Loucy (cell line): ENCODE measurements around the gene NUP85.

Source experiments
- H2AFZ ChIP-seq: fragments of 200-600 bp; sonication (generic); 2 replicates; pipeline ENCODE4 v1.6.0; 2016; ENCODE audit warnings: antibody characterized with exemption, mild to moderate bottlenecking, low read length, moderate library complexity
- H3F3A ChIP-seq: fragments of 200-600 bp; 2 replicates; pipeline ENCODE4 v1.6.0; 2016; ENCODE audit warnings: antibody characterized with exemption, low read depth, mild to moderate bottlenecking
- H3K27me3 ChIP-seq: fragments of 200-600 bp; sonication (generic); 2 replicates; pipeline ENCODE4 v1.6.1; 2014; ENCODE audit warnings: low read length, mild to moderate bottlenecking; ENCODE audit not compliant: insufficient read depth, poor library complexity, severe bottlenecking
- H3K36me3 ChIP-seq: fragments of 200-600 bp; sonication (generic); 2 replicates; pipeline ENCODE4 v1.6.1; 2016; ENCODE audit warnings: low read length; ENCODE audit not compliant: insufficient read depth
- H3K4me1 ChIP-seq: fragments of 200-600 bp; sonication (generic); 2 replicates; pipeline ENCODE4 v1.5.1; 2014; ENCODE audit warnings: low read length, mild to moderate bottlenecking; ENCODE audit not compliant: insufficient read depth, poor library complexity, severe bottlenecking
- H3K4me2 ChIP-seq: fragments of 200-600 bp; sonication (generic); 2 replicates; pipeline ENCODE4 v1.6.0; 2014; ENCODE audit warnings: antibody characterized with exemption, low read length, low read depth, mild to moderate bottlenecking; ENCODE audit not compliant: poor library complexity, severe bottlenecking
- H3K4me3 ChIP-seq: fragments of 200-600 bp; sonication (generic); 2 replicates; pipeline ENCODE4 v1.5.1; 2014; ENCODE audit warnings: low read length, mild to moderate bottlenecking, mixed read lengths; ENCODE audit not compliant: poor library complexity, severe bottlenecking
- H3K79me2 ChIP-seq: fragments of 200-600 bp; sonication (generic); 2 replicates; pipeline ENCODE4 v1.6.1; 2014; ENCODE audit warnings: low read length; ENCODE audit not compliant: insufficient read depth
- H3K9ac ChIP-seq: fragments of 200-600 bp; sonication (generic); 2 replicates; pipeline ENCODE4 v1.6.0; 2014; ENCODE audit warnings: mild to moderate bottlenecking, low read depth, low read length, moderate library complexity; ENCODE audit not compliant: poor library complexity, severe bottlenecking
- H3K9me2 ChIP-seq: fragments of 200-600 bp; sonication (generic); replicated peaks from 2 replicates; pipeline ENCODE4 v1.6.1; 2016; ENCODE audit warnings: low read depth, low read length, mixed read lengths
- H3K9me3 ChIP-seq: fragments of 200-600 bp; sonication (generic); 2 replicates; pipeline ENCODE4 v1.6.1; 2014; ENCODE audit warnings: mild to moderate bottlenecking, antibody characterized with exemption, low read length, low read depth; ENCODE audit not compliant: insufficient read depth
- H4K20me1 ChIP-seq: fragments of 200-600 bp; sonication (generic); 2 replicates; pipeline ENCODE4 v1.6.0; 2014; ENCODE audit warnings: antibody characterized with exemption, low read length, mild to moderate bottlenecking; ENCODE audit not compliant: insufficient read depth, poor library complexity, severe bottlenecking
- EZH2phosphoT487 ChIP-seq: fragments of 200-600 bp; IDR thresholded peaks from 2 replicates; pipeline ENCODE4 v1.6.1; 2018; ENCODE audit warnings: antibody characterized with exemption, mild to moderate bottlenecking, moderate library complexity, borderline replicate concordance
- TF ChIP-seq, protein P1 (sequence below): fragments of 200-600 bp; sonication (generic); conservative IDR thresholded peaks from 2 replicates; pipeline ENCODE4 v1.5.1; 2014; ENCODE audit warnings: mild to moderate bottlenecking, antibody characterized with exemption, low read length

The NUP85 gene

DNA sequence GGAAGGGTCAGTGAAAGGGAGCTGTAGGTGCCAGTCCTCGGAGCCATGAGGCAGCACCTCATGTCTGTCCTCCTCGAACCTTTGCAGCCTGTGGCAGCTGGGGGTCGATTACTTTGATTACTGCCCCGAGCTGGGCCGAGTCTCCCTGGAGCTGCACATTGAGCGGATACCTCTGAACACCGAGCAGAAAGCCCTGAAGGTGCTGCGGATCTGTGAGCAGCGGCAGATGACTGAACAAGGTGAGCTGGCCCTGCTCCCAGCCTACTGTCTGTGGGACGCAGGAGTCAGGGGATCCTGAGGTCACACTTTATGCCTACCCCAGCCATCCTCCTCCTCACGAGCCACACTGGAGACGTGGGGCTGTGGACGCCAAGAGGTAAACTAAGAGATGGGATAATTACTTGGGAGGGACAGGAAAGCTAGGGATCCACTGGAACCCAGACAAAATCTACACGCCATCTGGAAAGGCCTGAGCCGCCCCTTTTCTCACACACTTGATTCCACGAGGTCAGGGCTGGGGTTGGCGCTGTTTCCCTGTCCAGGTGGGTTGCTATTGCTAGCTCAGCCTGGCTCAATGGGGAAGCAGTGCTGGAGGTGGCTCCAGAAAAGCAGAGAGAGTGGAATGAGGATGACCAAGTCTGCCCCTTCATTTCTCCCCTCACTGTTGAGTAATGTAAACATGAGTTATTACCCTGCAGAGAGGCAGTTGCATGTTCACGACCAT lies 26.4 kb downstream of the NUP85 start:
- Histone ChIP-seq H4K20me1 (no peaks in the 10 kb centered on the region), H3K36me3 (peaks cover 75% of the 10 kb centered on the region; the same call in 1 of the 2 replicates), H3K4me1 (no peaks in the 10 kb centered on the region), H3K79me2 (no peaks in the 10 kb centered on the region), H3K9ac (no peak overlapping the region), H3K4me3 (no peak overlapping the region), H3K9me2 (no peaks in the 10 kb centered on the region), H3F3A (no peaks in the 10 kb centered on the region), H3K9me3 (no peaks in the 10 kb centered on the region), H2AFZ (no peak overlapping the region), H3K27me3 (no peaks in the 10 kb centered on the region), H3K4me2 (no peak overlapping the region)
- TF ChIP-seq, protein P1, sequence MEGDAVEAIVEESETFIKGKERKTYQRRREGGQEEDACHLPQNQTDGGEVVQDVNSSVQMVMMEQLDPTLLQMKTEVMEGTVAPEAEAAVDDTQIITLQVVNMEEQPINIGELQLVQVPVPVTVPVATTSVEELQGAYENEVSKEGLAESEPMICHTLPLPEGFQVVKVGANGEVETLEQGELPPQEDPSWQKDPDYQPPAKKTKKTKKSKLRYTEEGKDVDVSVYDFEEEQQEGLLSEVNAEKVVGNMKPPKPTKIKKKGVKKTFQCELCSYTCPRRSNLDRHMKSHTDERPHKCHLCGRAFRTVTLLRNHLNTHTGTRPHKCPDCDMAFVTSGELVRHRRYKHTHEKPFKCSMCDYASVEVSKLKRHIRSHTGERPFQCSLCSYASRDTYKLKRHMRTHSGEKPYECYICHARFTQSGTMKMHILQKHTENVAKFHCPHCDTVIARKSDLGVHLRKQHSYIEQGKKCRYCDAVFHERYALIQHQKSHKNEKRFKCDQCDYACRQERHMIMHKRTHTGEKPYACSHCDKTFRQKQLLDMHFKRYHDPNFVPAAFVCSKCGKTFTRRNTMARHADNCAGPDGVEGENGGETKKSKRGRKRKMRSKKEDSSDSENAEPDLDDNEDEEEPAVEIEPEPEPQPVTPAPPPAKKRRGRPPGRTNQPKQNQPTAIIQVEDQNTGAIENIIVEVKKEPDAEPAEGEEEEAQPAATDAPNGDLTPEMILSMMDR, result no peak
- TF ChIP-seq EZH2phosphoT487, result no peak

DNA sequence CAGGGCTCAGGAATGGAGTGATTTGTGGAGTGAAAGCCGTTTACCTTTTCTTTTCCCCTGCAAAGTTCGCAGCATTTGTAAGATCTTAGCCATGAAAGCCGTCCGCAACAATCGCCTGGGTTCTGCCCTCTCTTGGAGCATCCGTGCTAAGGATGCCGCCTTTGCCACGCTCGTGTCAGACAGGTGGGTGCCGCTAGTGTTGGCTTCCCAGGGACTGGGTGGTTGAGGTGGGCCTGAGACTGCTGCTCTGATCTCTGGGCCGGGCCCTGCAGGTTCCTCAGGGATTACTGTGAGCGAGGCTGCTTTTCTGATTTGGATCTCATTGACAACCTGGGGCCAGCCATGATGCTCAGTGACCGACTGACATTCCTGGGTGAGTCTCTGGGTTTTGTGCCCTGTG lies 27.3 kb downstream of the NUP85 start:
- Histone ChIP-seq H3K4me1 (no peaks in the 10 kb centered on the region), H3K9me3 (no peaks in the 10 kb centered on the region), H3K36me3 (peaks cover 75% of the 10 kb centered on the region; the same call in 1 of the 2 replicates), H3K27me3 (no peaks in the 10 kb centered on the region), H3K9ac (no peak overlapping the region), H3K9me2 (no peaks in the 10 kb centered on the region), H4K20me1 (no peaks in the 10 kb centered on the region), H3K79me2 (no peaks in the 10 kb centered on the region), H3K4me3 (no peak overlapping the region), H3K4me2 (no peak overlapping the region), H2AFZ (no peak overlapping the region), H3F3A (no peaks in the 10 kb centered on the region)
- no peak for TF ChIP-seq EZH2phosphoT487
- TF ChIP-seq, protein P1, result no peak

DNA sequence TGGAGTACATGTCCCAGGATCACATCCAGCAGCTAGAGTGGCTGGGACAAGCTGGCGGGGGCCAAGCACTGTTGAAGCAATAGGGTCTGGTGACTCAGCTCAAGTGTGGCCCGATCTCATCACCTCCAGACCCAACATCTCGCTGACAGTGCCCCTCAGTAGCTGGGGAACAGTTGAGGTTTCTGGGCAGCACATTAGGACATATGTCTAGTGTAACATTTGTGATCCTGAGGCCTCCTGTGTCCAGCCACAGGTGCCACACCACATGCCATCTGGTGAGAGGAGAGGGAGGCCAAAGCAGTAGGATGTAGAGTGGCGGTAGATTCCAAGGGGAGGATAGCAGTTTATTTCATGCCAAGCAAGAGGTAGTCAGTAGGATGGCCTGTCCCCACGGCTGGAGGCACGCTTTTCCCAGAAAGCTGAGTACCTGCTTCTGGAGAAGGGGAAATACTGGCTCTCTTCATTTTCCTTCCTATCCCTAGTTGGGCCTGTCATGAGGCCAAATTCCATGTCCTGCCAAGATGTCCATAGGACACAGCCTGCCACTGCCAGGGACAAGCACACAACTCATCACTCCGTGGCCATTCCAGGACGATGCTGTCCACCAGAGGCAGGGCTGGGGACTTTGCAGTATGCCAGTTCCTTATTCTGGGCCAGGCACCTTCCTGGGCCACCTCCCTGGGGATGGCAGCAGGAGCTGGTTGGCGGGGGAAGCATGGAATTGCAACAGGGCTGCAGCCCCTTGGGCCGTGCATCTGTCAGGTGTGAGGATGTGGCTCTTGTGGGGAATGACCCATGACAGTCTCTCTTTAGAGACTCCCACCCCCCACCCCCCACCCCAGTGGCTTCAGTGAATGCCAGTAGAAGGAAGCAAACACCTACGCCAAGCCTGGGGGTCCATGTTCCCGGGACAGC lies 31.9 kb downstream of the NUP85 start:
- no peak overlapping the region for H3K9ac ChIP-seq
- H3F3A ChIP-seq, result no peaks in the 10 kb centered on the region
- H3K36me3 ChIP-seq, result peaks cover 80% of the 10 kb centered on the region; the same call in 1 of the 2 replicates
- H3K4me1 ChIP-seq, result no peaks in the 10 kb centered on the region
- H3K9me3 ChIP-seq, result no peaks in the 10 kb centered on the region
- H3K27me3 ChIP-seq, result no peaks in the 10 kb centered on the region
- no peak overlapping the region for H3K4me2 ChIP-seq
- TF ChIP-seq, protein P1, result no peak
- no peak for TF ChIP-seq EZH2phosphoT487
- H2AFZ ChIP-seq, result no peak overlapping the region
- H3K9me2 ChIP-seq, result no peaks in the 10 kb centered on the region
- H3K79me2 ChIP-seq, result no peaks in the 10 kb centered on the region
- no peak overlapping the region for H3K4me3 ChIP-seq
- H4K20me1 ChIP-seq, result no peaks in the 10 kb centered on the region
